Fibroblast of skin of right quadriceps (primary cell): ENCODE results near the gene BID.

Experiments used
- DNase-seq: peaks from one replicate; pipeline ENCODE4 v3.0.0-alpha.2; 2013

Gene BID

DNA sequence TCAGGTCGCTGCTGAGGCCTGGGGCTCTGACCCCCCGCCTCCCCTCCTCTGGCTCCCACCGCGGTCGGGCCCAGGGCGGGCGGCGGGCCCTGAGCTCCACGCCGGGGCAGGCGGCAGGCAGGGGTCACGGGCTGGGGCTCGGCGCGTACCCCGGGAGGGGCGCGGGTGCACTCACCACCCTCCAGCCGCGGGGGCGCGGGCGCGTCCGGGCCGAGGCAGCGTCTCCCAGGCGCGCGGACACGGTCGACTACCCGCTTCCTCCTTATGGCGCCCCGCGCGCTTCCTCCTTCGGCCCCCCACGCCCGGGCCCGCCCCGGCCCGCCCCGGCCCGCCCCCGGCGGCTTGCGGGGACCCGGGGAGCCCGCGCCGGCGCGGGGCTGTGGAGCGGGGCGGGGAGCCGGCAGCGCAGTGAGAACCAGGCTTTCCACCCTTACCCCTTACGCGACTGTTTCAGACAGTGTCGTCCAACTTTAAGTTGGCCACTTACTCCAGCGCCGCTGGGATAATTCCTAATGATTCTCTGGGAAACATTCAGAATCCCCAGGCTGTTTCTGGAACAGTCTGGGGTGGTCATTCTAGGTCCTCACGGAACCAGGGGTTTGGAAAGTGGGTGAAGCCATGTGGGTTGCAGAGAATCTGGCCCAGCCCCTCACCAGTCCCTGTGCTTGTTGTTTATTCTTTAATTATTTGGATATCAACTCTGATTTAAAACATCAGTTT lies at the start of gene BID:
TSS of gene BID (minus strand) at position 264 of the 720 bp plus-strand sequence. CDS start 24,353 bp downstream, outside the sequence.
- no peak for DNase-seq

DNA sequence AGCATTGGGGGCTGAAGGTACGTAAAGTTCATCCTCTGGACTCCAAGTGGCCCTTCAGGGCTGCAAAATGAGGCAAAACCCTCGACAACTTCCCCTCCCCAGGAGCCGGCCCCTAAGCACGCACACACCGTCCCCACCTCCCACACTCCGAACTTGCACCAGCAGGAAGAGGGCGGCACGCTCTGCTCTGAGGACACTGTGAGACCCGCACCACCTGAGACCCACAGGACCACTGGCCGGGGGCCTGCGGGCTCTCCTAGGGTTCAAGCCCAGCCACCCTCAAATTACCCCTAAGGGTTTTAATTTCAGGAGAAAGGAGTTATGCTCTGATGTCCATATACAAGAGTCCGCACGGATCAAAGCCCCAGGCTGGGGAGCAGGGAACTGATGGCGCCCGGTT lies 49.7 kb upstream of the BID start:
- no peak for DNase-seq

DNA sequence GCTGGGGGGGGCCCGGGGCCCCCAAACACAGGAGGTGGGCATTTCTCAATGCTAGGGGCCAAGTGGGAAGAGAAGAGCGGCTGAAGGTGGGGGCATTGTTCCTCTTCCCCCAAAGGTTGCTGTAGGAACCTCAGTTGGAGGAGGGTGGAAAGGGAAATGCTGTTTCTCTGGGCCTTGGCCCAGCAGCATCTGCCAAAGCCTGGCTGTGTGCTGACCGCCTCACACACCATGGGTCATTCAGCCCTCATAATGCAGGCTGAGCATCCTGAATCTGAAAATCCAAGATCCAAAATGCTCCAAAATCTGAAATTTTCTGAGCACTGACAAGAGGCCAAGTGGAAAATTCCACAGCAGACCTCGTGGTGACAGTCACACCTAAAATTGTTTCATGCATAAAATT lies 49.0 kb upstream of the BID start:
- no peak for DNase-seq

DNA sequence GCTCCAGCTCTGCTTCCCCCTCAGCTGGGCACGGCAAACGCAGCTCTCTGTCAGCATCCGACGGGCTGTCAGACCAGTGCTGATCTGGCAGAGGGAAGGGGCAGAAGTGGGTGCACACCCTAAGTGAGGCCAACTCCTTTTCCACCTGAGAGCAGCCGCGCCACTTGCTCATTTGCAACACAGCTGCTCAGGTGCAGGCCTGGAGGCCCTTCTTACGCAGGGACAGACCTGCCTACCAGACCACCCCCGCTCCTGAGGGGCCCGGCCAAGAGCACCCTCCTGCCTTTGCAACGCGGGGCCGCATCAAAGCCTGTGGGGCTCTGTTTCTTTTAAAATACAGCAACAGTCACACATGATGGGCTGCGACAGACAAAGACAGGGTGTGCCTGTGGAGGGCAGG lies 47.8 kb upstream of the BID start:
- no peak for DNase-seq

DNA sequence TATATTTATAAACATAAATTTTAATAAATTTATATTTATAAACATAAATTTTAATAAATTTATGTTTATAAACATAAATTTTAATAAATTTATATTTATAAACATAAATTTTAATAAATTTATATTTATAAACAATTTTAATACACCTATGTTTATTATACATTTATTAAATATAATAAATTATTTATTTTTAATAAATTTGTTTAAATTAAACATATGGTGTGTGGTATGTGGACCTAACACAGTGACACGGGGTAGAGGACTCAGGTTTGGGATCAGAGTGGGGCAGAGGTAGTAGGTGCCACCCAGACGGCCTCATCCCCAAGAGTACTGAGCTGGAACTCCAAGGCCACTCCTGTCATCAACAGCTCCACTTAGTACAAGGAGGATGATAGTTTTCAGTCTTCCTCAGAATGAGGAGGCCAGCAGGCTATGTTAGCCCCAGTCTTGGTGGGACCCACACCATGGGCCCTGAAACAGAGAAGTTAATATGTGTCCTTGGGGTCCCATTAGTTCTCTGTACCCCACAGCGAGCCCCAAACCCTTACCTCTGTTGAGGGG lies 46.7 kb upstream of the BID start:
- no peak for DNase-seq

DNA sequence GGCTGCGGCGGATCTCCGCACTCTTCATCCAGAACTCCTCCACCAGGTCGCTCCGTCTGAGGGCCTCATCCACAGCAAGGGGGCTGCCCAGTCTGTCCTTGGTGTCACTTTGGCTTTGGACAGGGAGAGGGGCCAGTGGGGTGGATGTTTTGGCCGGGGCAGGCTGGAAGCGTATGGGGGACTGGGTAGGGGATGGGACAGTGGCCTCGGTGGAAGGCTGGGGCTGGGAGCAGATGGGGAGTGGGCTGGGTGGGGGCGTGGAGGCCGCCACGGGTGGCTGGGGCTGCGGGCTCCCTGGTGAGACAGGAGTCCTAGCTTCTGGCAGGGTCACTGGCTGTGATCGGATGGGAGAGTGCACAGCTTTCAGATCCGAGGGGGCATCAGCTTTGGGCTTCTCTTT lies 44.4 kb upstream of the BID start:
- no peak for DNase-seq

DNA sequence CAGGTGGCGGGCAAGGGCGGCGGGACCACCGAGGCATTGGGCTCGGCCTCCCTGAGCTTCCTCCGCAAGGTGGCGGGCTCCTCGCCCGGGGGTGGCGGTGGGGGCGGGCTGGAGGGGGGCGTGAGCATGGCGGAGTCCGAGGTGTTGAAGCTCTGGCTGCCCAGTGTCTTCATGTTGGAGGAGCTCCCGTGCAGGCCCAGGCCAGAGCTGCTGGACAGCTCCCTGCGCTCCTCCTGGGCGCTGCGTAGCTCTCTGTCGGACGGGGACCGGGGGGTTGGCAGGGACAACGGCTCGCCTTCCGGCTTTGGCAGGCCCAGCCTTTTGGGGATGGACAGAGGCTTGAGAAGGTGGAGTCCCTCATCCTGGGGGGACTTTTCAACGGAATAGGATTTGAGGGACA lies 43.9 kb upstream of the BID start:
- DNase-seq = no peak

DNA sequence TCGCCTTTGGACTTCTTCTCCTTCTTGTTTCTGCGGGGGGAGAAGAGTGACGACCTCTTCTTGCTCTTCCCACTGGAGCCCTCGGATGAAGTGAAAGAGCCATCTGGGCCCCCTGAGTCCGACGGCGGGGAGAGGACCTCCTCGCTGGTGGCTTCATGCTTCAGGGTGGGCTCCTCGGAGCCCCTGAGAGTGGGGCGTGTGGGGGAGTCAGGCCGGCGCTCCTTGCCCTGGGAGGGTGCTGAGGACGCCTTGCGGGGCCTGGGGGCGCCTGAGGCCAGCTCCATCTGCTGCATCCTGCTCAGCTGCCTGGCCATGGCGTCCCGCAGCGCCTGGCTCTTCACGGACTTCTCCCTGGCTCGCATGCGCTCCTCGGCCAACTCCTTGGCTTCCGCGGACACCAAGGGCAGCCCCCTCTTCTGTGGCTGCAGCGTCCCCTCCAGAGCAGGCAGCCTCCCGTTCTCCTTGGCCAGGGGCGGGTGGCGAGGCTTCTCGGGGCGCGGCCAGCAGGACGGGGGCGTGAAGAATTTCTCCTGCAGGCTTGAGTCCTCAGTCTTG lies 43.3 kb upstream of the BID start:
- DNase-seq = no peak

DNA sequence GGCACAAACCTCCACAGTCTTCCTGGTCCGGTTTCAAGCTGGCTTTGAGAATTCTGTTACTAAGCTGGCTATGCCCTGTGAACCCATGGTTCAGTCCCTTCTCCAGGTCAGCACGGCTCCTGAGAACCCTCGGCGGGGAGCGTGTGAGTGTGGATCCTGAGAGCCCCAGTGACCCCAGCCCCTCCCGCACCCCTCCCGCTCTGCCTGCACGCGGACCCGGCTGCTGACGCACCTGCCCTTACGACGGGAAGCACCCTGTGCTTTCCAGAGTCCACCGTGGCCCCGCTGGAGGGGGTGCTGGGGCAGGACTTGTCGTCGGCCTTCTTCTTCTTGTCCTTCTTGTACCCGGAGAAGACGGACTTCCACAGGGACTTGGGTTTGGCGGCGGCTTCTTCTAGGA lies 42.8 kb upstream of the BID start:
- no peak for DNase-seq

DNA sequence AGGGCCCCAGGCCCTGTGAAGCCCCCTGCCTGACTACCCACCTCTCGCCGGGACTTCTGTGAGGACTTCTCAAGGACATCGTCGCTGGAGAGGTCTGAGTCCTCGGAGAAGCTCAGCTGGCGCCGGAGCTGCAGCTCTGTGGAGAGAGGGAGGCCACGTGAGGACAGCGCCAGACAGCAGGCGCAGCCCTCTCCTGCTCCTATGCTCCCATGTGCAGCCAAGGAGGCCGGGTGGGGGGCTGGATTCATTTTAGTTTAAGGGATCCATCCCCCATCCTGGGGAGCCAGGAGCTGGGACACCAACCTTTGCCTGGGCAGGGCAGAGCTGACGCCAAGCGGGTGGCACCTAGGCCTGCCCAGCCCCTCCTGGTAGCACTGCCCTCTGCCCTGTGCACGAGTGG lies 42.4 kb upstream of the BID start:
- DNase-seq = no peak

DNA sequence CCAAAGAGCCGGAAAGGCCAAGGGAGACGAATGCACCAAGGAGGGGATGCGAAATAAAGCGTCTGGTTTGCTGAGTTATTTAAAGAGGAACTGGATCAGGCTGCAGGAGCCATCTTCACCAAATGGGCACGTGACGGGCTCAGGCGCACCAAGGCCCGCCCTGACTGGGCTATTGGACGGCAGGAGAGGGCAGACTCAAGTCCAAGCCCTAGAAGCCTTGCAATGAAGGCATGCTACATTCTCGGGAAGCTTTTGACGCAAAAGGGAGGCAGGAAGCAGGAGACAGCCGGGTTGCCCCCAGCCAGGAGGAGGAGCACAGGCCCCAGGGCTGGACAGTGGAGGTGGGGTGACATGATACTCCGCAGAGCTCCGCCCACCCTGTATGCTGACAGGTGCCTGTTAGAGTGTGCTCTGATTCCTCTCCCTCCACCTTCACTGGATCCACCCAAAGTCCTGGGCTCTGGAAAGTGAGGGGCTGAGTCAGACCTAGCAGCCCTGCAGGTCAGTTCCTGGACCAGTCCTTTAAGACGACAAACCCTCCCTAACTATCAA lies 41.5 kb upstream of the BID start:
- DNase-seq = no peak

DNA sequence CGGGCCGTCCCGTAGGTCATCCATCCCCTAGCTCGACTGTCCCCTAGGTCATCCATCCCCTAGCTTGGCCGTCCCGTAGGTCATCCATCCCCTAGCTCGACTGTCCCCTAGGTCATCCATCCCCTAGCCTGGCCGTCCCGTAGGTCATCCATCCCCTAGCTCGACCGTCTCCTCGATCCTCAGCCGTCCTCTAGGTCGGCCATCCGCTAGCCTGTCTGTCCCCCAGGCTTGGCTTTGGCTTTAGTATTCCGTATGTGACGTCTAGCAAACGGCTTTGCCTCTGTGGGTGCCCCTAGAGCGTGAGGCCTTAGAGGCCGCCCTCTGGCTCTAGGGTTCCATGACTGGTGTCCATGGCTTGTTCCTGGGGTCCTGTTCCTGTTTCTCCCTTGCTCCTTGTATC lies 40.6 kb upstream of the BID start:
- no peak for DNase-seq

DNA sequence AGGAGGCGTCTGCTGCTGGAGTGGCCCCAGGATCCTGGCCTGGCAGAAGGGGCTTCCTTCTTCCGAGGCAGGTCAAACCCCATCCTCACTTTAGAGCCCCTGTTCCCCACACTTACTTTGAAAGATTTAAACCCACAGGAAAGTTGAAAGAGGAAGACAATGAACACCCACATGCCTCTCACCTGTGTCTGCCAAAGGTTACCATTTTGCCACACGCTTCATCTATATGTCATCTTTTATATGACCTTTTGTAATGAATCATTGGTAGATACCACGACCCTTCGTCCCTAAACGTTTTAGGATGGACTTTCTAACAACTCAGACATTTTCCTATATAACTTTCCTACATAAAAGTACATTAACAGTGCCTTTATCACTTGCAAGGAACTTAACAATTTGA lies 39.8 kb upstream of the BID start:
- no peak for DNase-seq

DNA sequence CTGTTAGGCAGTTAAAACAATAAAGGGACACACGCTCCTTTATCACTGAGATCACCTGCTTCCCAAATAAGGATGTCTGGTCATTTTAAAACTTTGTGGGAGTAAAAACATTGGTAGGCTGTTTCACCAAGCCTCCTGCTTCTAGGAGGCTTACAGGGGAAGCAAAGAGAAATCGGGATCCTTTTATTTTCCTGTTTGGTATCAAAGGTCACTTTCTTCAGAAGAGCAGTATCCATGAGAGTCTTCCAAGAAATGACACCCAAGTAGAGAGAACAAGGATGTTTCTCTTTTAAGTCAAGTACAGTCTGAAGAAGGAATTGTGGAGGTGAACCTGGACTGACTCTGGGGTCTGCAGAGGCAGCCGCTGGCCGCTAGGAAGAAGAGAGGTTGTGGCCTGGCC lies 36.9 kb upstream of the BID start:
- no peak for DNase-seq

DNA sequence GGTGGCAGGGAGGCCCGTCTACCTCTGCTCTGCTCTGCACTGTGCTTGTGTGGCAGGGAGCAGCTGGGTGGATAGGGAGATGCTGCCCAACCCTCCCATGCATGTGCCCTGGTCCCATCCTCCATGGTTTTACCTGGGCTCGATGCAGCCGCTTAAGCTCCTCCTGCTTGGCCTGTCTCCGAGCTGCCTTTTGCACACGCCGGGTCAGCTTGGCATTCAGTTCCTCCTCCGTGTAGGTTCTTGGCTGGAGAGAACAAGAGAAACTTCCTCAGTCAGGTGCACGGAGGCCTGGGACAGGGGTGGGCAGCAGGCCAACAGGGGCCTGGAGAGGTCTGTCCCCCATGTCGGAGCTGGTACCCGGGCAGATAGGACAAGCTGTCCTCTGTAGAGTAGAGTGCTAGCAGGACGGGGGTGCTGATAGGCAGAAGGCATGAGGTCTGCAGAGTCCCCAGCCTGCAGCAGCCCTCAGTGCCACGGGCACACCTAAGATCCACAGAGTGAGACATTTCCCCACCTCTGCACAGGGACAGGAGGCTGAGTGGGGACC lies 36.4 kb upstream of the BID start:
- no peak for DNase-seq

DNA sequence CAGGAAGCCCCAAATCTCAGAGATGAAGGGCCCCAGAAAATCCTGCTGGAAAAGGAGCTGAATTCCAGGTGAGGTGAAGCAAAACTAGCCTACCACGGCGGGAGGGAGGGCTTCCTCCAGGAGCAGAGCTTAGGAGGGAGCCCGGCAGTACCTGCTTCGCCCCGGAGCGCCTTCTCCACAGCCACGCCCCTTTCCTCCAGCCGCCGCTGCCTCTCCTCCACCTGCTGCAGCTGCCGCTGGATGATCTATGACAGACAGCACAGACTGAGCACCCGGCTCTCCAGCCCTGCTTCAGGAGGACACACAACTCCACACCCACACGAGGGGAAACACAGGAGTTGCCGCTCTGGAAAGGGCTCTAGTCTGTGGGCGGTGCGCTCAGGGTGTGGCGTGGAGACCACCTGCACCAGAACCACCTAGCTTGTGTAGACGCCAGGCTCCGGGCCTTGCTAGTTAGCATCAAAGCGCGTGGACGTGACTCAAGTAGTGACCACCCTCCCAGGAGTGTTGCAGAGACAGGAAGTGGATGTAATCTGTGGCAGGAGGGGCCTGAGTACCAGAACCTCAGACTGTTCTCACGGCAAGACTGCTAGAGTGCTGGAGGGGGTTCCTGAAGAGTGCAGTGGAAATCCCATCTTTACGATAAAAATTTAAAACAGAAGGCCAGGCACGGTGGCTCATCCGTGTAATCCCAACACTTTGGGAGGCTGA lies 34.6 kb upstream of the BID start:
- DNase-seq = no peak

DNA sequence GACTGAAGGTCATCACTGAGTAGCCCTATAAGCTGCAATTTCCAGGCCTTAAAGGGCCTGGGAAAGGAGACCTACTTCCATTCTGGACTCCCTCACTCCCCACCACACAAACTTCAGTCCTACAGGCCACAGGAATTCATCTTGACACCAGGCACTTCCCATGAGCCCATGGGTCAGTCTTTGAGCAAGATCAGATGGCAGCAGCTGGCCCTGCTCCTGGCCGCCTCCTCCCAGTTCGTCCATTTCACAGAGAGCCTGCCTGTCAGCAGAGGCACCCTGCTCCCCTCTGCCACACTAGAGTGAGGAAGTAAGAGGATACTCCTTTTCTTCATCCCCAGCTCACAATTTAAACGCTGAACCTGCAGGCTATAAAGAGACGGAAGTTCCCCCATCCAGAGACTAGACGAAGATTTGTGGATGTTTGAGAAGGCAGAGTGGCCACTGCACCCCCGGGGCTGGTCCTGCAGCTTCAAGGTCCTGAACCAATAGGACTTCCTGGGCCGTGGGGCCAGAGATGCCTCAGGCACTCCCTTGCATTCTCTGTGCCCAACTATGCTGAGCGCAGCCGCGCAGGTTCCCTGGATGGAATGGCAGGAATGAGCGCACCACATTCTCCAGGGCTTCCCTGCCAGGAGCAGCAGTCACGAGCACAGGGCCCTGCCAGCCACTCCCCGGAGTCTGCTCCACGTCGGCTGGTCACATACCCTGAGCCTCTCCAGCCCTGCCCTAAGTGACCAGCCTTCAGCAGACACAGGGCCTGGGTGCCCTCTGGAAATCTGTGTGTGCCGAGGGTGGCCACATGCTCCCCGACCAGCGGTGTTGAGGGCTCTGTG lies 33.5 kb upstream of the BID start:
- DNase-seq = no peak

DNA sequence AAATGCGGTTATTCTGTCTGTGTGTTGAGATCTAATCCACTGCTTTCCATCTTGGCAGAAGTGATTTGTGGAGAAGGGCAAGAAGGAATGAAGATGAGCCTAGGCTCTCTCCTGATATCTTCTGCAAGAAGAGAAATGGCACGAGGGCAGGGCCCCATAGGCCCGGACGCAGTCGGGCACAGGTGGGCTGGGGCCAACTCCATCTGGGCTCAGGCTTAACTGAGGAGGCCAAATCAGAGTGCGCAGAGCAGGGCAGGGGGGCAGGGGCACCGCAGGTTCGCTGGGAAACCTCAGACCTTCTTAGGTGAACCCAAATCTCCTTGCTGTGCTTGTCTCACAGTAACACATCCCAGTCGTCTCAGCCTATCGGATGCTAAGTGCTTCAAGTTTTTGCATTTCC lies 32.8 kb upstream of the BID start:
- DNase-seq = no peak

DNA sequence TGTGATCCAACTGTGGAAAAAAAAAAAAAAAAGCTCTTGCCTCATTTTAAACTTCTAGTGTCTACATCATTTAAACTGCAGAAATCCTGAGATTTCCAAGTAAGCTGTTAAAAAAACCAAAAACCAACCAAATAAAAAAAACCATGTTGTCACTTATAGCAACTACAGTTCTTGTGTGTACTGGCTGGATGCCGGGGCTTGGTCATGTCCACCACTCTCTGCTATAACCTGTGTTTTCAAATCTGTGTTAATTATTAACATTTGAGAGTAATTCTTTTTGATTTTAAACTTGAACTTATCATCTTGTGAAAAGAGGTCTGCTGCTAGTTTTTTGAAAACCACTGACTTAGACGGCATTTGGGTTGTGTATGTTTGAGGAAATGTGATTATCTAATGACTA lies 32.2 kb upstream of the BID start:
- DNase-seq = no peak

DNA sequence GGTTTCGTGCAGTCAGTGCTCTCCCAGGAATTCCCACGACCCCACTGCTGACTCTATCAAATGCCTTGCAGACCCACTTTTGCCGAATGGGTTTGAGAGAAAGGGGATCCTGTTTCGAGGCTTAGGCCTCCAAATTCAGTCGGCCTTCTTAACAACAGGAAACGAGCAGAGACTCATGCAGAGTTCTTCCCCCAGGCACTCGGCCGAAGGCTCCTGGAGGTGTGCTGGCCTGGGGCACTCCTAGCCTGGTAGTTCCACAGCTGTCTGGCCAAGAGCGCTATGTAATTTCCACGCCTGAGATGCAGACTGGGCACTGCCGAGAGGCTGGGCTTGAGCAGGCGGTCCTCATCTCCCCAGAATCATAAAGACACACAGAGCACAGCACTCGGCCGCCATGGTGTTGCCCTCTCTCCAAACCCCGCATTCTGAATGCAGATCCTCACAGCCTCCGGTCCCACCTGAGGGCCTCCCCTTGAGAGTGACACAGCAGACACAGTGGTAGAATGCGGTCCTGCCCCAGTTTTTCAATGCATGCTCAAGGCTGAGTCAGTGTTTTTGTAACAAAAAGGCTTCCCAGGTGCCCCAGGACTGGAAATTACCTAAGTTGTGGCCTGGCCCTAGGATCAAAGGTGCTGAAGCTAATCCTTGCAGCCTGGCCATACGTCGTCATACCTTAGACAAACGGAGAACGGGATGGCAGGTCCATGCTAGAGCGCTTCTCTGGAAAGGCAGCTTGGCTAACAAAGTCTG lies 30.2 kb upstream of the BID start:
- no peak for DNase-seq

DNA sequence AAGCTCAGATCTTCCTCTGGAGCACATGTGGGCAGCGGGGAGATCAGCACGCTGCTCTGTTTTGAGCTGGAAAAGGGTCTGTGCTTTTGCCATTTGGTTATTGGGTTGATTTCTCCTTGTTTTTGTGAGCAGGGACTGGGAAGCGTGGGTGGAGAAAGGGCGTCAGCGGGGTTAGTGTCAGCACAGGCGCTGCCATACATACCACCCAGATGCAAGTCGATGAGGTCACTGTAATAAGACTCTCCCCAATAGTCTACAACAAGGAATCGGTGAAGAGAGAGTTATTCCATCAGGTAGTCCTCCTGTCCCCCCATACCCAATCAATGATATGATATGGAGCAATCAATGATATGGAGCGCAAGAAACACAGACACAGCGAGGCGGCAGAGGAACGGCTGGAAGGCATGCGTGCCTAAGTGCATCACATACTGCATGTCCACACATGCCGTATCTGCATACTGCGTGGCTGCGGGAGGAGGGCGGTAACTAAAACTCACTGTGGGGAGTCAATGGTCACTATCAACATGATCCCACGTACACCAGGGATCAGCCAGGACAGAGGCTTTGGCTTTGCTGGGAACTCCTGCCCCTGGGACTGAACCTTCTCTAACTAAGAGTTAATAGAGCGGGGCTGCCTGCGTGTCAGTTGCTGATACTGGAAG lies 29.5 kb upstream of the BID start:
- no peak for DNase-seq
